HepG2 (cell line): ENCODE measurements around the gene SEMA6B. TPM values are rescaled to one million over a fixed set of nuclear protein-coding genes. Genes with fewer than 3 reads are reported as not detected.
A peak's percentile ranks its signal among the peaks of the same experiment; 100 is the strongest.

Experiments
- ARNTL ChIP-seq: sonication (generic); formaldehyde crosslinking; IDR thresholded peaks from 2 replicates; pipeline ENCODE4 v1.4.0; 2020; ENCODE audit warnings: mild to moderate bottlenecking, missing genetic modification reagents
- ATF1 ChIP-seq: IDR thresholded peaks from 2 replicates; pipeline ENCODE4 v1.6.1; 2016; ENCODE audit warnings: mild to moderate bottlenecking, control low read depth
- BORCS8-MEF2B ChIP-seq: sonication (generic); formaldehyde crosslinking; IDR thresholded peaks from 2 replicates; pipeline ENCODE4 v1.8.0; 2022; ENCODE audit warnings: mild to moderate bottlenecking, missing genetic modification reagents
- CBX1 ChIP-seq: IDR thresholded peaks from one replicate; pipeline ENCODE4 v1.6.1; 2016; ENCODE audit warnings: antibody characterized with exemption, low read depth
- CREB1 ChIP-seq, 2 experiments: fragments of 450-650 bp in 1 of 2; IDR thresholded peaks; 2 replicates each; pipeline ENCODE4 v1.6.1; 2016 to 2017; ENCODE audit warnings: control low read depth in 1 of 2, mild to moderate bottlenecking in 1 of 2, missing compliant biosample characterization in 1 of 2, missing genetic modification characterization in 1 of 2
- GABPA ChIP-seq, 2 experiments: IDR thresholded peaks; 2 replicates each; pipeline ENCODE4 v1.6.1; 2011 to 2016; ENCODE audit warnings: low read depth in 2 of 2, low read length in 1 of 2, missing biosample characterization in 1 of 2, missing genetic modification characterization in 1 of 2
- HNF1A ChIP-seq, 2 experiments: sonication (generic) in 1 of 2; formaldehyde crosslinking in 1 of 2; IDR thresholded peaks; 2 replicates each; pipeline versions ENCODE4 v1.4.0 to v1.6.1; 2016 to 2020; ENCODE audit warnings: borderline replicate concordance in 1 of 2, low read depth in 1 of 2, mild to moderate bottlenecking in 1 of 2, missing genetic modification reagents in 1 of 2
- IRX3 ChIP-seq: sonication (generic); formaldehyde crosslinking; IDR thresholded peaks from 2 replicates; pipeline ENCODE4 v1.8.1; 2023; ENCODE audit warnings: mild to moderate bottlenecking, low read depth, missing genetic modification reagents, borderline replicate concordance
- MLXIP ChIP-seq: sonication (generic); formaldehyde crosslinking; IDR thresholded peaks from 2 replicates; pipeline ENCODE4 v1.9.0; 2021; ENCODE audit warnings: missing genetic modification reagents, borderline replicate concordance
- PBX3 ChIP-seq: sonication (generic); formaldehyde crosslinking; IDR thresholded peaks from 2 replicates; pipeline ENCODE4 v1.8.1; 2023; ENCODE audit warnings: missing genetic modification reagents, inconsistent platforms, borderline replicate concordance
- SPEN ChIP-seq: sonication (generic); formaldehyde crosslinking; IDR thresholded peaks from 2 replicates; pipeline ENCODE4 v1.5.1; 2020; ENCODE audit warnings: low read depth, mild to moderate bottlenecking, missing genetic modification reagents
- ZBTB46 ChIP-seq: sonication (generic); formaldehyde crosslinking; IDR thresholded peaks from 2 replicates; pipeline ENCODE4 v1.4.0; 2020; ENCODE audit warnings: mild to moderate bottlenecking, missing genetic modification reagents, borderline replicate concordance
- ZHX1 ChIP-seq: sonication (generic); formaldehyde crosslinking; IDR thresholded peaks from 2 replicates; pipeline ENCODE4 v1.8.1; 2022; ENCODE audit warnings: low read depth, mild to moderate bottlenecking, missing genetic modification reagents
- ZNF121 ChIP-seq: sonication (generic); formaldehyde crosslinking; IDR thresholded peaks from 2 replicates; pipeline ENCODE4 v1.5.0; 2020; ENCODE audit warnings: mild to moderate bottlenecking, missing genetic modification reagents
- polyA plus RNA-seq, 8 experiments: library from polyadenylated mRNA; depleted of rRNA in 3 of 8; stranded (reverse) in 7 of 8; unstranded in 1 of 8; fragments of >200 nt; fragmentation: Illumina TruSeq in 4 of 8; extraction: Trizol in 4 of 8; gene quantifications; 2 replicates each; pipeline versions ENCODE4 v1.2.1 to v1.2.3, GENCODE V29; 2011 to 2016; ENCODE audit warnings: low read depth in 4 of 8, missing spikeins in 1 of 8, mixed read lengths in 1 of 8; ENCODE audit not compliant: insufficient read depth in 1 of 8
- total RNA-seq, 5 experiments: library from RNA; depleted of rRNA; stranded (reverse); fragments of >200 nt; fragmentation: Illumina TruSeq; extraction: Trizol; gene quantifications; 2 replicates each; pipeline ENCODE4 v1.2.3, GENCODE V29; 2016; ENCODE audit warnings: low read depth in 1 of 5

The SEMA6B gene
- total and polyA plus RNA-seq, 2 of the 13 experiments (the other 11 are each of a cell fraction or from before 2014, with no cell fraction given) = 45.5 to 67.1 TPM

GRCh38 chr19:4531562-4532165 is 27.8 kb downstream of the SEMA6B start (continued):
- no peak for TF ChIP-seq HNF1A (IDR thresholded peaks at IDR 0.05; ENCODE audit: low read depth)
- TF ChIP-seq HNF1A (CRISPR knock-in tag; IDR thresholded peaks at IDR 0.05; ENCODE audit: borderline replicate concordance) = peak; percentile 51; the same call in 1 of the 2 replicates
- no peak; the same call in 1 of the 2 replicates for TF ChIP-seq IRX3 (CRISPR knock-in tag)
- TF ChIP-seq MLXIP (CRISPR knock-in tag) = no peak
- no peak for TF ChIP-seq ATF1
- TF ChIP-seq BORCS8-MEF2B = peak; percentile 93
- no peak for TF ChIP-seq CBX1
- TF ChIP-seq ZHX1 (CRISPR knock-in tag) = 0 out of 2 replicates have a peak, but pooled peaks have one; percentile 59
- no peak for TF ChIP-seq PBX3 (CRISPR knock-in tag)
- TF ChIP-seq ZBTB46 = no peak
- no peak for TF ChIP-seq ZNF121
- TF ChIP-seq CREB1 (IDR thresholded peaks at IDR 0.05) = no peak
- TF ChIP-seq CREB1 (CRISPR knock-in tag; IDR thresholded peaks at IDR 0.05) = no peak
- peak; percentile 84; the same call in 1 of the 2 replicates for TF ChIP-seq SPEN (CRISPR knock-in tag)
- peak; percentile 97 for TF ChIP-seq ARNTL (CRISPR knock-in tag)
- no peak for TF ChIP-seq GABPA (IDR thresholded peaks at IDR 0.05; ENCODE audit: low read depth, low read length)
- no peak for TF ChIP-seq GABPA (CRISPR knock-in tag; IDR thresholded peaks at IDR 0.05; ENCODE audit: low read depth)
